ENCODE measurements around the gene IQGAP1. TPM values are rescaled to one million over a fixed set of nuclear protein-coding genes. Genes with fewer than 3 reads are reported as not detected.

Gene IQGAP1
- polyA plus RNA-seq, 3 donors: 140 to 276 (median 207) TPM

DNA sequence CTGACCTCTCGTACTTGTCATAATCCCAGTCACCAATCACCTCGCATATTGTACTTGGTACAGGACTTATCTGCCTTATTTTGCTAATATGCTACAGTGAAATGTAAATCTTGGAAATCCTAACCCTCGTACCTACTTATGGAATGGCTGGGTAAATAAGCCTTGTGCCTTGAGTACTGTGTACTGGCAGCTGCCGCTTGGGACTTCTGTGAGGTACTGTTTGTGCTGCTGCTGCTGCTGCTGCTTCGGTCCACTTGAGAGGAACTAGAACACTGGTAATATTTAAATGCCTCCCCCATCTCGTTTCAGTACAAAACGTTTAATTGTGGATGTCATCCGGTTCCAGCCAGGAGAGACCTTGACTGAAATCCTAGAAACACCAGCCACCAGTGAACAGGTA, 99.1 kb downstream of the IQGAP1 start:
- DNase-seq: no peak
- H3K9me3 Mint-ChIP-seq: no peaks in the 10 kb centered on the region
- Histone ChIP-seq H3K9me3 (replicated peaks in 1 of 2; ENCODE audit: control insufficient read depth in 1 of 2, insufficient read depth in 1 of 2, low read length in 2 of 2) (no peaks in the 10 kb centered on the region), H3K9ac (ENCODE audit: insufficient read depth, low read length, poor library complexity, severe bottlenecking) (no peak overlapping the region), H4K20me1 (ENCODE audit: insufficient read depth, low read length) (peaks cover 96% of the 10 kb centered on the region), H3K27me3 (ENCODE audit: control insufficient read depth in 2 of 2, insufficient read depth in 2 of 2, low read length in 2 of 2) (no peaks in the 10 kb centered on the region), H2AFZ (ENCODE audit: insufficient read depth, low read depth, low read length, poor library complexity, severe bottlenecking) (no peak overlapping the region), H3K4me3 (replicated peaks in 1 of 3; ENCODE audit: low read depth in 2 of 3, low read length in 3 of 3) (no peak overlapping the region), H3K79me2 (ENCODE audit: insufficient read depth, low read length) (no peaks in the 10 kb centered on the region), H3K36me3 (replicated peaks in 1 of 2; ENCODE audit: control insufficient read depth in 1 of 2, insufficient read depth in 2 of 2, low read length in 2 of 2) (peaks cover 94 to 99% of the 10 kb centered on the region in 2 donors), H3K4me2 (replicated peaks; ENCODE audit: extremely low read depth, low read length, poor library complexity, severe bottlenecking) (no peak overlapping the region), H3K27ac (ENCODE audit: low read depth in 1 of 2, low read length in 2 of 2) (peak overlapping the region in 1 of 2 donors; percentile 38), H3K4me1 (ENCODE audit: control insufficient read depth in 1 of 2, insufficient read depth in 2 of 2, low read length in 2 of 2) (no peaks in the 10 kb centered on the region)
- intact Hi-C loops (cut with micrococcal nuclease): loop anchor here in 1 of 2 donors (10.0 kb wide), 1 partner anchor 162 kb away; no protein-coding TSS in a partner anchor
- WGBS (ENCODE audit: insufficient coverage): 97% methylated on average over 5 of the region's 8 CpGs
- no peaks in the 10 kb centered on the region for H3K4me1 Mint-ChIP-seq
- peaks cover 93 to 98% of the 10 kb centered on the region in 2 donors for H3K36me3 Mint-ChIP-seq
- TF ChIP-seq, protein P1, sequence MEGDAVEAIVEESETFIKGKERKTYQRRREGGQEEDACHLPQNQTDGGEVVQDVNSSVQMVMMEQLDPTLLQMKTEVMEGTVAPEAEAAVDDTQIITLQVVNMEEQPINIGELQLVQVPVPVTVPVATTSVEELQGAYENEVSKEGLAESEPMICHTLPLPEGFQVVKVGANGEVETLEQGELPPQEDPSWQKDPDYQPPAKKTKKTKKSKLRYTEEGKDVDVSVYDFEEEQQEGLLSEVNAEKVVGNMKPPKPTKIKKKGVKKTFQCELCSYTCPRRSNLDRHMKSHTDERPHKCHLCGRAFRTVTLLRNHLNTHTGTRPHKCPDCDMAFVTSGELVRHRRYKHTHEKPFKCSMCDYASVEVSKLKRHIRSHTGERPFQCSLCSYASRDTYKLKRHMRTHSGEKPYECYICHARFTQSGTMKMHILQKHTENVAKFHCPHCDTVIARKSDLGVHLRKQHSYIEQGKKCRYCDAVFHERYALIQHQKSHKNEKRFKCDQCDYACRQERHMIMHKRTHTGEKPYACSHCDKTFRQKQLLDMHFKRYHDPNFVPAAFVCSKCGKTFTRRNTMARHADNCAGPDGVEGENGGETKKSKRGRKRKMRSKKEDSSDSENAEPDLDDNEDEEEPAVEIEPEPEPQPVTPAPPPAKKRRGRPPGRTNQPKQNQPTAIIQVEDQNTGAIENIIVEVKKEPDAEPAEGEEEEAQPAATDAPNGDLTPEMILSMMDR (IDR thresholded peaks at IDR 0.05): no peak
- peak overlapping the region in 1 of 7 donors; percentile 52 for H3K27ac Mint-ChIP-seq
- H3K4me3 Mint-ChIP-seq: no peak overlapping the region
- no peaks in the 10 kb centered on the region for H3K27me3 Mint-ChIP-seq (ENCODE audit: low read depth in 3 of 3)

DNA sequence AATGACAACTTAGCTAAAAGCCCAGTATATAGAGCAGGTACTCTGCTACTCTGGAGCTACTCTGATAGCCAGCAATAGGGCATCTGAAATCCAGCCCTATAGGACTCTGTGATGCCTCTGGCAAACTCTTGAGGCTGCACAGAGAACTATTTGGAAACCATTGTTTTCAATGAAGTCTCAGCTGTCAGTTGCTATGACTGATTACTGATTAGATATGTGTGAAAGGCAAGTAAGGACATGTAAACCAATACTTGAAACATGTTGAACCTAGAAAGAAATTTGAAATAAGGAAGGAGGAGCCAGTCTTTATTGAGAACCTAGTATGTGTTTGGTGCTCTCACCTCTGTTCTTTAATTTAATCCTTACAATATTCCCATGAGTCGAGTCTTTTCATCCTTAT, 101.5 kb downstream of the IQGAP1 start:
- peaks cover 94 to 98% of the 10 kb centered on the region in 2 donors for H3K36me3 Mint-ChIP-seq

More for the DNA sequence above, 101.5 kb downstream of the IQGAP1 start:
- Histone ChIP-seq H3K4me1 (ENCODE audit: control insufficient read depth in 1 of 2, insufficient read depth in 2 of 2, low read length in 2 of 2) (no peaks in the 10 kb centered on the region), H3K4me2 (replicated peaks; ENCODE audit: extremely low read depth, low read length, poor library complexity, severe bottlenecking) (no peak overlapping the region), H3K79me2 (ENCODE audit: insufficient read depth, low read length) (no peaks in the 10 kb centered on the region), H3K27me3 (ENCODE audit: control insufficient read depth in 2 of 2, insufficient read depth in 2 of 2, low read length in 2 of 2) (no peaks in the 10 kb centered on the region), H3K9ac (ENCODE audit: insufficient read depth, low read length, poor library complexity, severe bottlenecking) (no peak overlapping the region), H3K9me3 (replicated peaks in 1 of 2; ENCODE audit: control insufficient read depth in 1 of 2, insufficient read depth in 1 of 2, low read length in 2 of 2) (no peaks in the 10 kb centered on the region), H4K20me1 (ENCODE audit: insufficient read depth, low read length) (peaks cover 96% of the 10 kb centered on the region), H3K27ac (ENCODE audit: low read depth in 1 of 2, low read length in 2 of 2) (no peak overlapping the region), H3K36me3 (replicated peaks in 1 of 2; ENCODE audit: control insufficient read depth in 1 of 2, insufficient read depth in 2 of 2, low read length in 2 of 2) (peaks cover 94 to 99% of the 10 kb centered on the region in 2 donors), H2AFZ (ENCODE audit: insufficient read depth, low read depth, low read length, poor library complexity, severe bottlenecking) (no peak overlapping the region), H3K4me3 (replicated peaks in 1 of 3; ENCODE audit: low read depth in 2 of 3, low read length in 3 of 3) (no peak overlapping the region)
- intact Hi-C loops (cut with micrococcal nuclease): loop anchor here in 1 of 2 donors (10.0 kb wide), 1 partner anchor 165 kb away; no protein-coding TSS in a partner anchor
- Mint-ChIP-seq H3K27me3 (ENCODE audit: low read depth in 3 of 3) (no peaks in the 10 kb centered on the region), H3K4me1 (no peaks in the 10 kb centered on the region), H3K27ac (no peak overlapping the region), H3K9me3 (no peaks in the 10 kb centered on the region), H3K4me3 (no peak overlapping the region)
- no CpG with 5 or more reads among the region's 1 CpG for WGBS (ENCODE audit: insufficient coverage)
- DNase-seq: no peak
- TF ChIP-seq, protein P1 (IDR thresholded peaks at IDR 0.05): no peak
